HAP-1 (cell line): ENCODE data around the gene MTCP1.

Experiments
- DNase-seq, 2 experiments: peaks; one replicate each; pipeline ENCODE4 v3.0.0-alpha.2; 2016 to 2020; ENCODE audit warnings: low spot score in 2 of 2
- H3K27me3 ChIP-seq: fragments of 250-450 bp; sonication (Bioruptor Pico); 2 replicates; pipeline ENCODE4 v1.5.1; 2020; ENCODE audit warnings: low read depth, mild to moderate bottlenecking, moderate library complexity
- H3K36me3 ChIP-seq: fragments of 250-450 bp; sonication (Bioruptor Pico); replicated peaks from 2 replicates; pipeline ENCODE4 v1.5.1; 2020; ENCODE audit warnings: mild to moderate bottlenecking
- H3K4me1 ChIP-seq: fragments of 250-450 bp; sonication (Bioruptor Pico); 2 replicates; pipeline ENCODE4 v1.5.1; 2020; ENCODE audit warnings: mild to moderate bottlenecking
- H3K4me3 ChIP-seq: fragments of 250-450 bp; sonication (Bioruptor Pico); 2 replicates; pipeline ENCODE4 v1.5.1; 2020; ENCODE audit warnings: mild to moderate bottlenecking, moderate library complexity
- H3K9me3 ChIP-seq: fragments of 250-450 bp; sonication (Bioruptor Pico); 2 replicates; pipeline ENCODE4 v1.5.1; 2020; ENCODE audit warnings: mild to moderate bottlenecking, moderate library complexity
- in situ Hi-C: fragments of 300-500 bp; cut with MboI; formaldehyde crosslinking; loops from 3 replicates; pipeline ENCODE4 v1.14.3; 2020; ENCODE audit warnings: low sequenced_read_pairs, inconsistent platforms, mixed read lengths

The MTCP1 gene

GRCh38 chrX:155046129-155046810 is 24.7 kb downstream of the MTCP1 start:
- Histone ChIP-seq H3K27me3 (no peaks in the 10 kb centered on the region), H3K9me3 (no peaks in the 10 kb centered on the region), H3K36me3 (no peaks in the 10 kb centered on the region), H3K4me3 (no peak overlapping the region), H3K4me1 (peaks cover under 1% of the 10 kb centered on the region; the same call in 1 of the 2 replicates)
- DNase-seq, result no peak
- in situ Hi-C loops, result loop anchor here (25.0 kb wide), 1 partner anchor 909 kb away; the partner anchor contains the start of gene OPN1LW

GRCh38 chrX:155035688-155036087 is 35.2 kb downstream of the MTCP1 start:
- in situ Hi-C loops, result loop anchor here (25.0 kb wide), 1 partner anchor 898 kb away; the partner anchor contains the start of gene OPN1LW
- H3K4me1 ChIP-seq, result no peaks in the 10 kb centered on the region
- H3K9me3 ChIP-seq, result no peaks in the 10 kb centered on the region; the same call in 1 of the 2 replicates
- H3K4me3 ChIP-seq, result no peak overlapping the region
- H3K36me3 ChIP-seq, result peaks cover 7% of the 10 kb centered on the region
- no peaks in the 10 kb centered on the region for H3K27me3 ChIP-seq
- no peak for DNase-seq

- Histone ChIP-seq H3K36me3 (peaks cover 7% of the 10 kb centered on the region), H3K9me3 (no peaks in the 10 kb centered on the region; the same call in 1 of the 2 replicates), H3K4me3 (no peak overlapping the region), H3K4me1 (peaks cover 10% of the 10 kb centered on the region), H3K27me3 (no peaks in the 10 kb centered on the region)
- in situ Hi-C loops, result loop anchor here (25.0 kb wide), 1 partner anchor 894 kb away; the partner anchor contains the start of gene OPN1LW
- no peak for DNase-seq
Observed at GRCh38 chrX:155031657-155032056, 39.3 kb downstream of the MTCP1 start.

- Histone ChIP-seq H3K36me3 (no peaks in the 10 kb centered on the region), H3K4me3 (no peak overlapping the region), H3K27me3 (no peaks in the 10 kb centered on the region), H3K9me3 (no peaks in the 10 kb centered on the region), H3K4me1 (peaks cover 10% of the 10 kb centered on the region)
- no peak for DNase-seq
- in situ Hi-C loops, result loop anchor here (25.0 kb wide), 1 partner anchor 892 kb away; the partner anchor contains the start of gene OPN1LW
Observed at GRCh38 chrX:155028877-155029291, 42.1 kb downstream of the MTCP1 start.

- Histone ChIP-seq H3K27me3 (no peaks in the 10 kb centered on the region), H3K36me3 (no peaks in the 10 kb centered on the region), H3K4me3 (peak overlapping the region; percentile 75), H3K9me3 (no peaks in the 10 kb centered on the region), H3K4me1 (peaks cover 10% of the 10 kb centered on the region)
- in situ Hi-C loops, result loop anchor here (25.0 kb wide), 1 partner anchor 891 kb away; the partner anchor contains the start of gene OPN1LW
- DNase-seq, result peak in 1 of 2 experiments; percentile 10
Observed at GRCh38 chrX:155028129-155028528, 42.8 kb downstream of the MTCP1 start.

GRCh38 chrX:155027509-155028066 is 43.3 kb downstream of the MTCP1 start:
- DNase-seq, result peak in 1 of 2 experiments; percentile 43
- in situ Hi-C loops, result loop anchor here (25.0 kb wide), 1 partner anchor 890 kb away; the partner anchor contains the start of gene OPN1LW
- Histone ChIP-seq H3K36me3 (no peaks in the 10 kb centered on the region), H3K27me3 (no peaks in the 10 kb centered on the region), H3K4me1 (peaks cover 10% of the 10 kb centered on the region), H3K4me3 (peak overlapping the region; percentile 75), H3K9me3 (no peaks in the 10 kb centered on the region)

- no peaks in the 10 kb centered on the region for H3K9me3 ChIP-seq
- peak; percentile 90 to 96 for DNase-seq
- in situ Hi-C loops, result loop anchor here (25.0 kb wide), 1 partner anchor 890 kb away; the partner anchor contains the start of gene OPN1LW
- no peaks in the 10 kb centered on the region for H3K36me3 ChIP-seq
- peaks cover 10% of the 10 kb centered on the region for H3K4me1 ChIP-seq
- H3K27me3 ChIP-seq, result no peaks in the 10 kb centered on the region
- H3K4me3 ChIP-seq, result peak within 1 kb of the TSS; percentile 75
Observed at GRCh38 chrX:155026727-155027508, 44.0 kb downstream of the MTCP1 start, which contains the start of gene FUNDC2. Gene FUNDC2, plus strand, starts transcription at chrX:155026844. Its CDS starts 95 bp downstream, at chrX:155026939.

GRCh38 chrX:155026420-155026726 is 44.6 kb downstream of the MTCP1 start:
- peak overlapping the region; percentile 75 for H3K4me3 ChIP-seq
- H3K4me1 ChIP-seq, result peaks cover 10% of the 10 kb centered on the region
- H3K9me3 ChIP-seq, result no peaks in the 10 kb centered on the region
- no peaks in the 10 kb centered on the region for H3K27me3 ChIP-seq
- no peaks in the 10 kb centered on the region for H3K36me3 ChIP-seq
- in situ Hi-C loops, result loop anchor here (25.0 kb wide), 1 partner anchor 889 kb away; the partner anchor contains the start of gene OPN1LW
- no peak for DNase-seq

GRCh38 chrX:155023907-155024833 is 46.8 kb downstream of the MTCP1 start:
- H3K9me3 ChIP-seq, result no peaks in the 10 kb centered on the region
- no peaks in the 10 kb centered on the region for H3K36me3 ChIP-seq
- no peak for DNase-seq
- H3K4me1 ChIP-seq, result peaks cover 10% of the 10 kb centered on the region
- no peaks in the 10 kb centered on the region for H3K27me3 ChIP-seq
- in situ Hi-C loops, result no loop called here
- no peak overlapping the region for H3K4me3 ChIP-seq

GRCh38 chrX:155022585-155022984 is 48.4 kb downstream of the MTCP1 start, which contains the start of gene F8:
Gene F8, minus strand, starts transcription at chrX:155022723. Its CDS starts 171 bp downstream, at chrX:155022552.
- no peak for DNase-seq
- no peaks in the 10 kb centered on the region for H3K9me3 ChIP-seq
- no peak within 1 kb of the TSS for H3K4me3 ChIP-seq
- in situ Hi-C loops, result no loop called here
- H3K27me3 ChIP-seq, result no peaks in the 10 kb centered on the region
- no peaks in the 10 kb centered on the region for H3K4me1 ChIP-seq
- H3K36me3 ChIP-seq, result no peaks in the 10 kb centered on the region

GRCh38 chrX:155020591-155020990 is 50.3 kb downstream of the MTCP1 start:
- Histone ChIP-seq H3K27me3 (no peaks in the 10 kb centered on the region), H3K4me3 (no peak overlapping the region), H3K4me1 (no peaks in the 10 kb centered on the region), H3K9me3 (no peaks in the 10 kb centered on the region), H3K36me3 (no peaks in the 10 kb centered on the region)
- in situ Hi-C loops, result no loop called here
- DNase-seq, result no peak
